DMS53 treated with DMSO at 0.1 percent for 48 hours (cell line): ENCODE results near the gene LRP1B.

Experiments used
- DNase-seq: peaks from one replicate; lab custom pipeline; 2025; ENCODE audit not compliant: unreplicated experiment; lab: John Stamatoyannopoulos, UW

Gene LRP1B

GRCh38 chr2:140246957-140247356 is 1883.9 kb downstream of the LRP1B start:
- no peak for DNase-seq

GRCh38 chr2:140246058-140246457 is 1884.8 kb downstream of the LRP1B start:
- no peak for DNase-seq

GRCh38 chr2:140242889-140243288 is 1887.9 kb downstream of the LRP1B start:
- DNase-seq: no peak

- DNase-seq: no peak
These were observed 1896.7 kb downstream of the LRP1B start for GRCh38 chr2:140234116-140234515.

- DNase-seq: no peak
These were observed 1919.9 kb downstream of the LRP1B start for GRCh38 chr2:140210963-140211362.

GRCh38 chr2:140205093-140205492 is 1925.7 kb downstream of the LRP1B start:
- no peak for DNase-seq

GRCh38 chr2:140203347-140203746 is 1927.5 kb downstream of the LRP1B start:
- no peak for DNase-seq

- no peak for DNase-seq
These were observed 1929.2 kb downstream of the LRP1B start for GRCh38 chr2:140201572-140201971.

GRCh38 chr2:140200764-140201163 is 1930.1 kb downstream of the LRP1B start:
- DNase-seq: no peak

- no peak for DNase-seq
These were observed 1930.5 kb downstream of the LRP1B start for GRCh38 chr2:140200307-140200706.

GRCh38 chr2:140199312-140199711 is 1931.5 kb downstream of the LRP1B start:
- DNase-seq: no peak

GRCh38 chr2:140187086-140187485 is 1943.7 kb downstream of the LRP1B start:
- no peak for DNase-seq

GRCh38 chr2:140186313-140186712 is 1944.5 kb downstream of the LRP1B start:
- DNase-seq: no peak

- no peak for DNase-seq
These were observed 1945.7 kb downstream of the LRP1B start for GRCh38 chr2:140185076-140185475.

GRCh38 chr2:140183056-140183765 is 1947.6 kb downstream of the LRP1B start:
- no peak for DNase-seq
